ENCODE measurements around the gene CCDC54. TPM values are rescaled to one million over a fixed set of nuclear protein-coding genes. Genes with fewer than 3 reads are reported as not detected.

The CCDC54 gene
- total RNA-seq, 1 donor from 2014 or later: not detected

DNA sequence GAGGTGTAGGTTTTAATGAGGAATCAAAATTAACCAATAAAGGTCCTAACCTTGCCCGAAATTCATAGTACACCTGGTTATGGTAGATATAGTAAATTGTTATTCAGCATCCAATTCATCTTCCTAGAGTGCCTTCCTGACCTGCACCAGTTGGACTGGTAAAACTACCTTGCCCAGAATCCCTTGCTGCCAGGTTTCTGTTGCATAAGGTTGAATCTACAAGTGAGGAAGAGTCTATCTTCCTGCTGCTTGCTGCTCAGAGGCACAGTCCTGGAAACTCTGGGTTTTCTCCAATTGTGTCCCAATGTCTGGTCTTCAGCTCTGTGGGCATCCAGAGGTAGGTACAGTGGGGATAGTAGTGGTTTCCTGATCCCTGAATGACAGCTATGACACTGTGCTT is 17.3 kb downstream of the CCDC54 start:
- intact Hi-C loops (cut with DNase I): no loop called here

DNA sequence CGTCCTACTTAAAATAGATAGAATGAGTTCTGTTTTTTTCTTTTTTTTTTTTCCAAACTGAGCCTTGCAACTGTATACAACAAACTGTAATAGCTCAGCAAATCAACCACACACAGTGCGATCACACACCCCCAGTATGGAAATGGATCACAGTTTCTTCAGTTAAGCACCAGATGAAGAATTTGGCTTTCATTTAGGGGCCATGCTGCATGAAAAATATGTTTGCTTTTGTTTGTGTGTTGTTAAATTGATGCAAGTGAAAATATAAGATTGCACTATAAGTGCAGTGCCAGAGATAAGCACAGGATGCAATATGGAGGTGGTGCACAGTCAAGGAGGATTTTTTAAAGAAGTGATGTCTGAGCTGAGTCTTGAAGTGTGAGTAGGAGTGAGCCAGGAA is 17.8 kb downstream of the CCDC54 start:
- Histone ChIP-seq H3K27ac (no peak overlapping the region), H3K4me1 (no peaks in the 10 kb centered on the region), H3K27me3 (no peaks in the 10 kb centered on the region), H3K36me3 (no peaks in the 10 kb centered on the region), H3K9me3 (no peaks in the 10 kb centered on the region), H3K4me3 (no peak overlapping the region)
- intact Hi-C loops (cut with DNase I): no loop called here
- DNase-seq (ENCODE audit: low spot score in 2 of 2): no peak
- TF ChIP-seq, protein P1, sequence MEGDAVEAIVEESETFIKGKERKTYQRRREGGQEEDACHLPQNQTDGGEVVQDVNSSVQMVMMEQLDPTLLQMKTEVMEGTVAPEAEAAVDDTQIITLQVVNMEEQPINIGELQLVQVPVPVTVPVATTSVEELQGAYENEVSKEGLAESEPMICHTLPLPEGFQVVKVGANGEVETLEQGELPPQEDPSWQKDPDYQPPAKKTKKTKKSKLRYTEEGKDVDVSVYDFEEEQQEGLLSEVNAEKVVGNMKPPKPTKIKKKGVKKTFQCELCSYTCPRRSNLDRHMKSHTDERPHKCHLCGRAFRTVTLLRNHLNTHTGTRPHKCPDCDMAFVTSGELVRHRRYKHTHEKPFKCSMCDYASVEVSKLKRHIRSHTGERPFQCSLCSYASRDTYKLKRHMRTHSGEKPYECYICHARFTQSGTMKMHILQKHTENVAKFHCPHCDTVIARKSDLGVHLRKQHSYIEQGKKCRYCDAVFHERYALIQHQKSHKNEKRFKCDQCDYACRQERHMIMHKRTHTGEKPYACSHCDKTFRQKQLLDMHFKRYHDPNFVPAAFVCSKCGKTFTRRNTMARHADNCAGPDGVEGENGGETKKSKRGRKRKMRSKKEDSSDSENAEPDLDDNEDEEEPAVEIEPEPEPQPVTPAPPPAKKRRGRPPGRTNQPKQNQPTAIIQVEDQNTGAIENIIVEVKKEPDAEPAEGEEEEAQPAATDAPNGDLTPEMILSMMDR (IDR thresholded peaks at IDR 0.05): no peak

More for the DNA sequence above, 17.3 kb downstream of the CCDC54 start:
- Histone ChIP-seq H3K9me3 (no peaks in the 10 kb centered on the region), H3K36me3 (no peaks in the 10 kb centered on the region), H3K4me3 (no peak overlapping the region), H3K27me3 (no peaks in the 10 kb centered on the region), H3K27ac (no peak overlapping the region), H3K4me1 (no peaks in the 10 kb centered on the region)
- TF ChIP-seq, protein P1 (IDR thresholded peaks at IDR 0.05): no peak
- DNase-seq (ENCODE audit: low spot score in 2 of 2): no peak

DNA sequence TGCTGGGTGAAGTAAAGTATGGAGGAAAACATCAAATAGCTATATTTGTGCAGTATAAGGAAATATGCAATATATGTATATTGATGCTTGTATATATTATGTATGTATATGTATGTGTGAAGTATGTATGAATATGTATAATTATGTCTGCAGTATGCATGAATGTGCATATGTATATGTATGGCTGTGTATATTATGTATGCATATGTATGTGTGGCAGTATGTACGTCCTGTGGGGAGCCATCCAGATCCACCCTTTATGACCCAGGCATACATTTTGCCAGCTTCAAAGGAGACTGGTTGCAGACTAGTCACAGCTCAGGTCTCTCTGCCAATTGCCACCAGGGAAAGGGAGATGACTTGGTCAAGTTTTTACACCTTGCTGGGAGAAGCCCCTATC is 24.1 kb downstream of the CCDC54 start:
- Histone ChIP-seq H3K27me3 (no peaks in the 10 kb centered on the region), H3K36me3 (no peaks in the 10 kb centered on the region), H3K9me3 (no peaks in the 10 kb centered on the region), H3K4me1 (no peaks in the 10 kb centered on the region), H3K27ac (no peak overlapping the region), H3K4me3 (no peak overlapping the region)
- TF ChIP-seq, protein P1 (IDR thresholded peaks at IDR 0.05): no peak
- intact Hi-C loops (cut with DNase I): no loop called here
- no peak for DNase-seq (ENCODE audit: low spot score in 2 of 2)

DNA sequence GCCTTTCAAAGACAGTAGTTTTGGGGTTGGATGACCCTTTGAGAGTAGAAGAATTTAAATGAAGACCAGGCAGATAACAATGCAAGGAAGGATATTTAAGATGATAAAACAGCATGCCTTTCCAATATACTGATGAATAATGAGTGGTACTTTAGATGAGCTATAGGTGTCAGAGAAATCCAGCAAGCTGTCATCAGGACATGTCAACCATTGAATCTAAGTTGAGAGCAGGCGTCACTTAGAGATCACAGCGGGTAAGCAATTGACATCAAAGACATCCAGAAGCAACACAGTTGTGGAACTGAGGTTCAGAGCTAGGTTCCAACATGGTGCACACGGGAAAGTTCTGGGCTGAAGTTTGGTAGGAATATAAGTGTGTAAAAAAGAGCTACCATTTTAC is 25.0 kb downstream of the CCDC54 start:
- Histone ChIP-seq H3K27me3 (no peaks in the 10 kb centered on the region), H3K4me3 (no peak overlapping the region), H3K9me3 (no peaks in the 10 kb centered on the region), H3K4me1 (no peaks in the 10 kb centered on the region), H3K27ac (no peak overlapping the region), H3K36me3 (no peaks in the 10 kb centered on the region)
- no peak for DNase-seq (ENCODE audit: low spot score in 2 of 2)
- intact Hi-C loops (cut with DNase I): no loop called here
- TF ChIP-seq, protein P1 (IDR thresholded peaks at IDR 0.05): no peak

DNA sequence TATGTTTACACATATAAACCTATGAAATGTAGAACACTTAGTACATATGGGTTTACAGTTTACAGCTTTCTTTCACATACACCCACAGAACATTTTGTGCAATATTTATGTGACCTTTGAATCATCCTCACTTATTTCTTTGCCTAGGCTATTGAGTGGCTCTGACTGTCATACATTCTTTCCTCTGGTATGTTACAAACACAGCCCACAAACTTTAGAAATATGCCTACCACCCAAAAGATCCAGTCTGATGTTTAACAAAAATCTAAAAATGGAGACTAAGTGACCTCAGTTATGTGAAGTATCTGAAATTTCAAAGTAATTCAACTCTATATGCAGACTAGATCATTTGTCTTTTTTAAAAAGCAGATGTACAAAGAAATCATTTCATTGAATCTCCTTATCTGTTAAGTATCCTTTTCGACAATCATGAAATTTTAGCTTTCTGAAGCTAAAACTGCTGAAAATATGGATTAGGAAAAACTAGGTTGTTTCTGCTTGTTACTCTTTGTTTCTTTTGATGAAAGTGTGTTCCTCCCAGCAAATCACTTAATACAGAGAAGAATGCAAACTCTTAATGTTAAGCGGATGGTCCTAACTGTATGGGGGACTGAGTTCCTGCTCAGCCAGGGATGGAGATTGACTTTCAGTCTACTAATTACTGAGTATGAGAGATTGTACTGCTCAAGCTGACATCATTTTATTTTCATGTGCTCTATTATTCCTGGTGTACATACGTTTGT is 27.7 kb downstream of the CCDC54 start:
- Histone ChIP-seq H3K36me3 (no peaks in the 10 kb centered on the region), H3K4me3 (no peak overlapping the region), H3K9me3 (peaks cover 5 to 8% of the 10 kb centered on the region in 2 donors), H3K27ac (no peak overlapping the region), H3K27me3 (no peaks in the 10 kb centered on the region), H3K4me1 (no peaks in the 10 kb centered on the region)
- intact Hi-C loops (cut with DNase I): no loop called here
- no peak for DNase-seq (ENCODE audit: low spot score in 2 of 2)
- TF ChIP-seq, protein P1 (IDR thresholded peaks at IDR 0.05): no peak

All from ascending aorta (tissue), 2 donors.